NCI-H128 (cell line): ENCODE measurements around the gene FCRL5.

ENCODE experiments used
- DNase-seq: peaks from one replicate; lab custom pipeline; 2025; ENCODE audit not compliant: unreplicated experiment; lab: John Stamatoyannopoulos, UW

The FCRL5 gene

DNA sequence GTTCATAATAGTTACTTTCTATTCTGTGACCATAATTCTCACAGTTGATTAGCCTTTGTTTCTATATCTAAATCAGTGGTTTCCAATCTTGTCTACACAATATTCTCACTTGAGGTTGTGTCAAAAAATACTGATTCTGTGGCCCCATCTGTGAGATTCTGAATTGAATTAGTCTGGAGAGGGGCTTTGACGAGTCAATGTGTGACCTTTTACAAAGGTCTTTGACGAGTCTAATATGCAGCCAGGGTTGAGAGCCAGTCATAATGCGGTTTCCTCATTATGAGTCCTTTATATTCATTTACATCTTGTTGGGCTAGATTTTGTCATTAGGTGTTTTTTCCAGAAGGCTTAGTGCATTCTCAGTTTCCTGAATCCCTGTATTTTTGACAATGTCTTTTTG, 19.7 kb downstream of the FCRL5 start:
- no peak for DNase-seq

DNA sequence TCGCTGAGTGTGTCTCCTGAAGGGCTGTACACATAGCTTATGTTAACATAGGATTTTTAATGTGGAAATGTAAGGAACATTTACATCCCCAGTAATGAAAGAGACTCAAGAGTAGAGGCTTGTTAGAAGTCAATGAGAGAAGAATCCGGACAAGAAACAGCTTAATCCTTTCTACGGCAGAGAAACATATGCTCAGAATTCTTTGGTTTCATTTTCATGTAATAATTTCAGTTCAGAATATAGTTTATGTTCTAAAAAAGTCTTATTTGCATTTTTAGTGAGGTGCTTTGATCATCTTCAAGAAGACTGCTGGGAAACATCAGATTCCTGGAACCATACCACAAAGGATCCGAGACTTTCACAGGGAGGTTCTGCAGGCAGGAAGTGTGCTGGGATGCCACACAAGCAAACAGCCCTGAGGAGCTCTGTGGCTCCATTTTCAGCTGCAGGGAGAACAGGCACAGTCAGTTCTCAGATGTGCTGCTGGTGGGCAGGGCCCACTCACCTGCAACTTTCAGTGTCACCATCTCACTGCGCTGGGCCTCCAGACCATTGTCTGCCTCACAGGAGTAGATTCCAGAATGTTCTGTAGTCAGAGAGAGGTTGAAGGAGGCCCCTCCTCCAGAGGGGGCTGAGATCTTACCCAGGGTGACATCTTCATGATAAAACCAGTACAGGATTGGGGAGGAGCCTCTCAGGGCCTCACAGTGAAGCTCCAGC, 28.4 kb downstream of the FCRL5 start:
- DNase-seq = no peak

DNA sequence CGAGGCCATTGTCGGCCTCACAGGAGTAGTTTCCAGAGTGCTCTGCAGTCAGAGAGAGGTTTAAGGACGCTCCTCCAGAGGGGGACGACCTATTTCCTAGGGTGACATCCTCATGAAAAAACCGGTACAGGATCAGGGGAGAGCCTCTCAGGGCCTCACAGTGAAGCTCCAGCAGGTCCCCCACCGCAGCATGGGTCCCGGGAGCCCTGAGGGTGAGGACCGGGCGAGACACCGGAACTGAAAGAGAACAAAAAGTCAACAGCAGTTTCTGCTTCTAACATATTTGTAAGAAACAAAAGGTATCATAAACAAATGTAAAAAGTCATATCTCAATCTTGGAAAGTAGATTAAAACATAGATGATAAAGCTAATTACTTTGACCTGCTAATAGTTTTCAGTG, 31.3 kb downstream of the FCRL5 start:
- DNase-seq = no peak

DNA sequence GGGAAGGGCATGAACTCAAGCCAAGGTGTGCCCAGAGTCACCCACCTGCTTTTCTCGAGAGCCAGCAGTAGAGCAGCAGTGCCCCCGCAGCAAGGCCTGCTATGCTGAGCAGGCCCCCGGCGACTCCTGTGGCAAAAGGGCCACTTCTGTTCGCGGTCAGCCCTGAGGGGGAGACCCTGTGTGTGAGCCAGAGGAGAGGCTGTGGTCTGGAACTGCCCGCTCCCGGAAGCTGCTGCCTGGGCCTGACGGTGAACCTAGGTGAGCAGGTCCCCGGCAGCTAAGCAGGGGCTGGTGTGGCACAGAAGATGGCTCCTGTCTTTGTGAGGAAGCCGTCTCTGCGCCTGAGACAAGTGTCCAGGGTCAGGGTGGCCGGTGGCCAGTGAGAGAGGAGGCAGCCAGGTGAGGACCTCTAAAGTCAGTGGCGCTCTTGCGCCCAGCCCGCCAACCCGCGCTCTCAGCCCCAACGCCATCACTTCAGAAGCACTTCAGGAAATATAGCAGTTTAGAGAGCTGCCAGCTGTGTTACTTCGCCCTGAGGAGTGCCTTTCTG, 31.9 kb downstream of the FCRL5 start:
- no peak for DNase-seq

DNA sequence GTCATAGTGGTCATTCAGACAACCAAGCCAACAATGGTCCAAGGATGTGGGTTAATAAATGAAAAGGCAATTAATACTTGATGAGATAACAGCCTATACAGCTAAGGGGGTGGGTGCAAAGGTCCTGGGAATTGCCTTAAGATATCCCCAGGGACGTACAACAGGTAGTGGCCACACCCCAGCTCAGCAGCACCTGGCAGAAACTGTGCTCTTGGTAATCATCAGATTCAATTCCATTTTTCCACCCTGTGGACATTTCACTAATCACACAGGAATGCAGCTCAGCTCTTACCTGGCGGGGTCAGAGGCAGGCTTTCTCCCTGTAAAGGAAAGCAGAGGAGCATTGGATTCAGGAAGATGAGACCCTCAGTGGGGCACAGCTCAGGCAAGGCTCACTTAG, 32.9 kb downstream of the FCRL5 start:
- no peak for DNase-seq

DNA sequence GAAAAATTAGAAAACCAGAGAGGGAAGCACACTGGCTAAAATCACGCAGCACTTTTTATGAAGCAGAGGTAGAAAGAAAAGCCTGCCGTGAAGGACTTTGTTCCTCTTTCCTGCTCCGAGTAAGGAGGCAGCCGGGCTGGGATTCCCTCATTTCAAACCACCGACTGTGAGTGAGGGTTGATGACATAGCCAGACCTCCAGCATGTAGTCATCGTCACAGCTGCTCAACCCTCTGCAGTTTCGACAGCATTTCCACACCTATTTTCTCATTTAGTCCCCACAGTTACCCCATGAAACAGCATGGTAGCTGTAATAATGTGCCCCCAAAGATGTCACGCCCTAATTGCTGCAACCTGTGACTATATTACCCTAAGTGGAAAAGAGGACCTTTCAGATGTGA, 35.3 kb downstream of the FCRL5 start:
- no peak for DNase-seq

DNA sequence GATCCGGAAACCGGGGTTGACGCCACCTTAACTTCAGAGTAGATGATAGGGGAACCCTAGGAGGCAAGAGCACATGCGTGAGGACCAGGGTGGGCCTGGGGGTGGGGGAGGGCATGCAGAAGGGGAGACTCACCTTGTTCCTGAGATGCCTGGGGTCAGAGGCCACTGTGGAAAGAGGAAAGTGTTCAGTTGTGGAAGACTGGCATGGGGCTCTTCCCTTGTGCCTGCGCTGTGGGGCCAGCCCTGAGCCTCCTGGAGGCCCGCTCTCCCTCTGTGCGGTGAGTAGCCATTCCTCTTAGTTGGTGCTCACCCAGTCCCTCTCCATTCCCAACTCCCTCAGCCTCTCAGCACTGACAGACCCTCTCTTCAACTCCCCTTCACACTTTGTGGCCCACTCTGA, 36.6 kb downstream of the FCRL5 start:
- no peak for DNase-seq

DNA sequence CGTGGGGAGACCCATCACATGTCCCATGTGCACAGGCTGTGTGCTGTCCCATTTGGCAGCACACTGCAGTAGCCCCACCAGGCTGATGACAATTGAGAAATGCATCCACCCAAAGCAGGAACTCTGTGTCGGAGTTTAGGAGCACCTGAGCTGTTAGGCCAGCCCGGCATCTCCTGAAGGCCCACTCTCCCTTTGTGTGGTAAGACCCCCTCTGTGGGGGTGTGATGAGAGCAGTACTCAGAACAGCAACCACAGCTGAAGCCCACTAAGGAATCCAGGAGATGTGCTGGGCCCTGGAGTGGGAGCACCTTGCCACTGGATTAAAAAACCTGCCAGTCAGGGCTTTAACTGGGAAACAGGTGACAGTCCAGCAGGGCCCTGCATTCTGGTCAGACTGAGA, 37.2 kb downstream of the FCRL5 start:
- no peak for DNase-seq

DNA sequence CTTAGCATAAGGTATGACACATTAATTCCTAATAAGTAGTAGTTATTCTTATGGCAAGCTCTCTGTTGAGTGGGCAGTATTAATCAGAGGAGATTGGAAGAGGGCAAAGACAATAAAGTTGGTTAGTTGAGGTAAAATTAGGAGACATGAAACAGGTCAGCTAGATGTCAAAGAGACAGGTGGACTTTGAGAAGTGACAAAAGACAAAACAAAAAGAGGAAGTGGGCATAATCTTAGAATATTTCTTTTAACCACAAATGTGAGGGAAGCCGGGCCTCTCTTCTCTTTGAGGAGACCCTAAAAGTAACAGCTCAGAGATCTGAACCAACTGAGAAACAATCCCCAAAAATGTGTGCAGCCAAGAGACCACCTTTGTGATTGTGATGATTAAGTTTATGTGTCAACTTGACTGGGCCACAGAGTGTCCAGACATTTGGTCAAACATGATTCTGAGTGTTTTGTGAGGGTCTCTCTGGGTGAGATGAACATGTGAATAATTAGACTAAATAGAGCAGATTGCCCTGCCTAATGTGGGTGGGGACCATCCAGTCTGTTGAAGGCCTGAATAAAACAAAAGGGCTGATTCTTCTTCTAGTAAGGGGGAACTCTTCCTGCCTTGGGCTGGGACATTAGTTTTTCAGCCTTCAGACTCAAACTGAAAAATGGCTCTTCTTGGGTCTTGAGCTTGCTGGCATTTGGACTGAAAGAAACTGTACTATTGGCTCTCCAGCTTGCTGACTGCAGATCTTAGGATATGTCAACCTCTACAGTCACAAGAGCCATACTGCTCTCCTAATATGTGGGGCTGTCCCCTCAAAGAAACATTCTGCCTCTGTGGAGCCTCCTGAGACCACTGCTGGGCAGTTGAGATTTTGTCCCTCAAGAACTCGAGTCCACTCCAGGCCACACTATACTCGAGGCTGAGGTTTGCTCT, 40.0 kb downstream of the FCRL5 start:
- no peak for DNase-seq

DNA sequence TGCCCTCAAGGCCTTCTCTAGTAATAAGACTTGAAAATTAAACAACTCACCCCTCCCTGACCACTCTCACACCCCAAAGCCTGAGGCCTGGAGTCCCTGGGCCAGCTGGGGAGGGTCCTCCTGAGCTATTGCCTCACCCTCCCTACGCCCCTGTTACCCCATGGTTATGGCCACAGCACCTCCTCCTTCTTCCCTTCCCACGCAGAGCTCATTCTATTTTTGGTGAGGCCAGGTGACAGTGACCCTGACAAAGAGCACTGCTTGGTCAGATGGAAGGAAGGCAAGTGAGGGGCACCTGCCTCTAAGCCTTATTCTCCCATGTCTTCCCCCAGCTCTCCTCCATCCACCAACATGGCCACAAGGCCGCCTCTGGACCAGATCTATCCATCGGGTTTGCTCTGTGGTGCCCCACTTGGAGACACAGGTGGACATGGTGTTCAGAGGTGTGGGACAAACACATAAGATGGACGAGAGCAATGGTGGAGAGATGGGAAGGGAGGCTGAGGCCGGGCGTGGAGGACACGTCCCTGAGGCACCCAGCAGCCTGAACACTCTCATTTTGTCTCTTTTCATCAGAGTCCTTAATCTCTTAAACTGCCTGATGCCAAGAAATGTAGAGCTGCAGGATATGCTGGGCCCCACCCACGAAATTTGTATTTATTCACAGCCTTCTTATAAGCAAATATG, 42.6 kb downstream of the FCRL5 start:
- DNase-seq = no peak

DNA sequence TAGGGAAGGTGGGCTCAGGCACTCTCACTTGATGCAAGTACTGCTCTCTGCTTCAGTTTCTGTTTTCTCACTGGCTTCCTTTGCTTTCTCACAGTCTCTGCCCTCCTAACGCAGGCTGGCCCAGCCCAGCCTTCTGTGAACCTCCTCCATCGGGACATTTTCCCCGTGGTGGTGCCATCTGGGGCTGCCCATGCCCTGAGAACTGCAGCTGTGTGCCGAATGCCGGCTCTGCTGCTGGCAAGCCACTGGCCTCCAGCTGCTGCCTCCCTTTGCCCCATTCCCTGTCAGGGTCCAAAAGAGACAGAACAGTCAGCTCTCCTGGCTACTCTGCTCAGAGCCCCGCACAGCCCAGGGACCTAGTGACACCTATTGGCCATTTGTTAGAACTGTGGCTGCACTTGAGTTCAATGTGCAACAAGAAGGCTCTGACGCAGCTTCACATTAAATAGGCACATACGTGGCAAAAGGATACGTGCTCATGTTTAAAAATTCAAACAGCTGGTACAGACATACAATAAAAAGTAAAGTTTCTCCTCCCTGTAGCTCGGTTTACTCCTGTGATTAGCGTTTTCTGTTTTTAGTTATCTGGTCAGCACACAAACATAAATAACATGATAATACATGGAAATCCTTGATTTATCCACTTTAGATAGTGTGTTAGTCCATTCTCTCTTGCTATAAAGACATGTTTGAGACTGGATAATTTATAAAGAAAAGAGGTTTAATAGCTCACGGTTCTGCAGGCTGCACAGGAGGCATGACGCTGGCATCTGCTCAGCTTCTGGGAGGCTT, 46.6 kb downstream of the FCRL5 start:
- no peak for DNase-seq

DNA sequence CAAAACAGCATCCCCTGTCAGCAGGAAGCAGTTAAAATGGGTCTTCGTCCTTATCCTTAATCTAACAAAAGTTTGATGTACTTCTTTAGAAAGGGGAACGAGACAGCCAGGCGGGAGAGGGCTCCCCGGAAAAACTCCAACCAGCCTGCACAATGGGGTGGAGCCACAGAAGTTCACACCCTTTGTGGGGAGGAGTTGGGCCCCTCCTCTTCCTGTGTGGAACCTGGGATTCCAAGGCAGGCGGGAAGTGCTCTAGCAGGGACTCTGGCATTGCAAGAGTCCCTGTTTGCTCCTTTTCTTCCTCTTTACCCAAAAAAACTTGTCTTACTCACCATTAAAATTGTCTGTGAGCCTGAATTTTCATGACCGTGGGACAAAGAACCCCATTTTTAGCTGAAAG, 47.7 kb downstream of the FCRL5 start:
- no peak for DNase-seq

DNA sequence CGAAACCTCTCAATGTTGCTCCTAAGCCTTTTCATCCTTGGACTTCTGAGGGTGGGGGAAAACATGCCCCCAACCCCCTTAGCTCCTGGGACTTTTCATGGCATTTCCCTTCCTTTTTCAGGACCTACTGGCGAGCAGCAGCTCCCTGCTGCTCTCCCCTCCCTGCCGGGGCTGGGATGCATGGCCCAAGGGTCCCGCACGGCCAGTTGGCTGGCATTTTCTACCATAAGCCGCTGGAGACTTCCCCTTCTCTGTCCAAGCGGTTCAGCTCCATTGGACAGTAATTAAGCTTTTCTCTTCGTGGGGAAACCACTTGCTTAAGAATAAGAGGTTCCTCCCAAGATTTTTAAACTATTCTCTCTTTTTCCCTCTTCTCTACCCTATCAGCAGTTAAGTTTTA, 52.8 kb downstream of the FCRL5 start:
- DNase-seq = no peak

DNA sequence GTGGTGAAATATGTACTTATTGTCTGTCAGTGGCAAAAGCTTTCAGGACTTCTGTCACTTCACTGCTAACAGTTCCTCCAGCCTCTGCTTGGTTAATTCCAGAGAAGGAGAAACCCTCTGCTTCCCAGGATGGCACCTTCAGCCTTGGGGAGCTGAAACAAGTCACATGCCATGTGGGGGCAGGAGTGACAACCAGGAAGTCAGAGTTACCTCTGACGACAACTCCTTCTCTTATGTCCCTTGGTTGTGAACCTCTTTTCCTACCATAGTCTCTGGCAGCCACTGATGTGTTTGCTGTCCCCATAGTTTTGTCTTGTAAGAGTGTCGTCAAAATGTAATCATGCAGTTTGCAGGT, 53.6 kb downstream of the FCRL5 start:
- no peak for DNase-seq

DNA sequence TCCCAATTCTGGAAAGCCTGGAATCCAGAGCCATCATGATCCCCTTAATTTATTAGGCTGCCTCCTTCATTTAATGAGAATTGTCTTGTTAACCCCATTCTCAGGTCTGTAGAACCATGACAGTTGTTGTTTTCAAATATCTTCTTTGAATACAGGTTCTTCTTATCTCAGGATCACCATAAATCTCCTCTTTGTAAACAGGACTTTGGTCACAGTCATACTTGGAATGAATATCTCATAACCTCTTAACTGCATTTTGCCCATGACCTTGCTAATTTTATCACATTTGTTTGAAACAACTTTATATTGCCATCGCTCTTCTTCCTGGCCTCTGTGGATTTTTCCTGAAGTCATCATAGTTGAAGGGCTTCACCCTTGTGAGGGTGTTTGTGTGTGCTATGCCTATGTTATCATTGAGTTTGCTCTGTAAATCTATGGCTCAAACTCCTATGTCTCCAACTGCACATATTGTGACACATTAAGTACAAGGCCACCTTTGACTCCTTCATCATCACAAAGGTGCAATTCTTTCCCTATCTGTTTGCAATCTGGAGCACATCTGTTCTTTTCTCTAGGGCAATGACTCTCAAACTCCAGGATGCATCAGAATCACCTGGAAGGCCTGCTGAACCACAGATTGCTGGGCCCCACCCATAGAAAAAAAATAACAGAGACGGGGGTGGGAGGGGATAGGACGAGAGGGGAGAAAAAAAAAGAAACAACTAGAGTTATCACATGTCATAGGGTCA, 54.2 kb downstream of the FCRL5 start:
- DNase-seq = no peak

DNA sequence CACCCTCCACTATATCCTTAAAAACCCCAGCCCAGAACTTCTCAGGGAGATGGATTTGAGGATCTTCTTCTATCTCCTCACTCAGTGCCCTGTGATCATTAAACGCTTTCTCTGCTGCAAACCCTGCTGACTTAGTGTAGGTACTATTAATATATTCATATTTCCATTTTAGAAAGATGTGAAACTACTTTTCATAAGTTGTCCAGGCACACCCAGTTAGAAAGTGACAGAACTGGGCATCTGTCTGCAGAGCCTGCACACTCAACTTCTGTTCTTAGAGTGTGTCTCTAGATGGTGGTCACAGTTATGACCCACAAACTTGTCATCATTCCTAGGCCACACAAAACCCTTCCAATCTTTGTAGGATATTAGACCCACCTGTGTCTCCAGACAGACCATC, 55.0 kb downstream of the FCRL5 start:
- no peak for DNase-seq

DNA sequence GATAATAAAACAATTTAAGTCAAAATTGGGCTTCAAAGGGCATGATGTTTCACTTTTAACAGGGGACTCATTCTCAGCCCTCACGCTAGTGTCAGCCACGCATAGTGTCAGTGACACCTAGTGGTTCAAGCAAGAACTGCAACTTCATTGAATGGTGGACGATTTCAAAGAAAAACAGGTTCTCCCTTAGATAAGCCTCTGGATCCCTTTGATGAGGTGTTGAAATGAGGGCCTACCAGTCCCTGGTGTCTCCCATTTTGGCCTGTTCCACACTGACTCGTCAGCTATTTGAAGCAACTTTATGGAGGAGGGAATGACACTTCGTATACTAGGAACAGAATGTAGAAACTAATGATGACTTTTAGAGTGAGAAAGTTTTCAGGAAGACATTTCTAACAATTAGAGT, 56.2 kb downstream of the FCRL5 start:
- DNase-seq = no peak

DNA sequence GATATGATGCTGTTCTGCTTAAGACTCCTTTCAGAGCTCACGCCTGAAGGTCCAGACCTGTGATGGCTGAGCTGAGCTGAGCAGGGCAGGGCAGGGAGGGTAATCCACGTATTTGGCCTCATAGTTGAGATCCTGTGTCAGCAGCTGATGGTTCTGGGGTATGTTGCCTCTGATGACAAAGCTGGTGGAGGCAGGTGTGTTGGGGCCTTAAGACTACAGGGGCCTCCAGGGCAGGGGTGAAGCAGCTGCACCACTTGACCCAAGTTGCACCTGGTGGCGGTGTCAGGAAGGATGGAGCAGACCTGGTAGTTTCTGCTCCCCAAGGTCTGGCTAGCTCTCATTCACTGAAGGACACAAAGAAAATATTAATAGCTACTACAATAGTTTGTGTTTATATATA, 57.0 kb downstream of the FCRL5 start:
- DNase-seq = no peak

DNA sequence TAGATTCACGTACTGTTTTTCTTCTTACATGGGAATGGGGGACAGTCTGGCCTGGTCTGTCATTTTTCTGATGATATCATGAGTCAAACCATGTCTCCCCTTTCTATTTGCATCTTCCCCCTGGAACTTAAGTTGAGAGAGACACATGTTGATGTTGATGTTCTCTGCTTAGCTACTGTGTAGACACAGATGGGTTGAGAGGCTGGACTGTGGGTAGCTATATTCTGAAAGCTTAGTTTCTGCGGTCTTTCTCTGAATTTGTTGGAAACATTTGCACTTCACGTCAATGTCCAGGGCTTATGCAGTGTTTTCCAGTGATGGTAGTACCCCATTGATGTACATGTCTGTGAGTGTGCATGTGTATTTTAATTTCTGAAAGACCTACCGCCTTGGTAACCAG, 58.2 kb downstream of the FCRL5 start:
- no peak for DNase-seq

DNA sequence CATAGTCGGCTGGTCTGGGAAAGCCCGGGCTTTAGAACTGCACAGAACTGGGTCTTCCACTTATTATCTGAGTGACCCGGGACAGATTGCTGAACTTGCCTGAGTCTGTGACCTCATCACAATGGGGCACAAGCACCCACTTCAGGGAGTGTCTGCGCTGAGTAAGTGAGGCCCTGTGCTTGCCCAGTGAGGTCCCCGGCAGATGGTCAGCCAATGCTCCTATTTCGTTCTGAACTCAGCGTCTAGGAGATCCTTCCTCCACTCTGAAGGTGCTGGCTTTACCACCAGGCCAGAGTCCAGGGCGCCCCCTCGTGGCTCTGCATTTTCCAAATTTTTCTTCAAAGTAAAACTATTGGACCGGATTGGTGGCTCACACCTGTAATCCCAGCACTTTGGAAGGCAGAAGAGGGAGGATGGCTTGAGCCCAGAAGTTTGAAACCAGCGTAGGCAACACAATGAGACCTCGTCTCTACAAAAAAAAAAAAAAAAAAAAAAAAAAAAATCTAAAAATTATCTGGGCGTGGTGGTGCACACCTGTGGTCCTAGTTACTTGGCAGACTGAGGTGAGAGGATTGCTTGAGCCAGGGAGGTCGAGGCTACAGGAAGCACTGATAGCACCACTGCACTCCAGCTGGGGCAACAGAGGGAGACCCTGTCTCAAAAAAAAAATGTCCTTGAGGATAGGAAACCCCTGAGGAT, 61.7 kb downstream of the FCRL5 start:
- no peak for DNase-seq
